Epithelial cell of esophagus (primary cell): ENCODE measurements around the gene MICU1.

Experiments
- DNase-seq: peaks from one replicate; pipeline ENCODE4 v3.0.0; 2010; ENCODE audit warnings: low read depth
- H3K4me3 ChIP-seq: 2 replicates; pipeline ENCODE4 v1.5.1; 2011; ENCODE audit warnings: mild to moderate bottlenecking, low read length, control low read depth
- TF ChIP-seq, protein P1 (sequence below): IDR thresholded peaks from 2 replicates; pipeline ENCODE4 v1.5.1; 2011; ENCODE audit warnings: low read depth, mild to moderate bottlenecking, low read length, control low read depth, inconsistent platforms; ENCODE audit not compliant: insufficient read depth; ENCODE audit errors: missing control alignments

The MICU1 gene

DNA sequence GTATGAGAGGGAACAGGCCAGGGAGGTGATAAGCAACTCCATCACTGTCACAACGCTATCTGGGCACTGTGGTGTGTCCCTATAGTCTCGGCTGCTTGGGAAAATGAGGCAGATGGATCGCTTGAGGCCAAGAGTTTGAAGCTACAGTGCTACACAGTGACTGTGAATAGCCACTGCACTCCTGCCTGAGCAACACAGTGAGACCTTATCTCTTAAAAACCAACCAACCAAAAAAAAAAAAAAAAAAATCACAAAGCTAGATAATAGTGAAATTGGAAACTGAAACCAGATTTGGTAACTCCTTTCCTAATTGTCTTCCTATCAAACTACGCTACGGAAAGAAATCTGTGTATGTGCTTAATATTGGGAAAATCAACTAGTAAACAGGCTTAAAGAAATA is 14.1 kb downstream of the MICU1 start:
- H3K4me3 ChIP-seq, result no peak overlapping the region
- DNase-seq, result no peak
- TF ChIP-seq, protein P1, sequence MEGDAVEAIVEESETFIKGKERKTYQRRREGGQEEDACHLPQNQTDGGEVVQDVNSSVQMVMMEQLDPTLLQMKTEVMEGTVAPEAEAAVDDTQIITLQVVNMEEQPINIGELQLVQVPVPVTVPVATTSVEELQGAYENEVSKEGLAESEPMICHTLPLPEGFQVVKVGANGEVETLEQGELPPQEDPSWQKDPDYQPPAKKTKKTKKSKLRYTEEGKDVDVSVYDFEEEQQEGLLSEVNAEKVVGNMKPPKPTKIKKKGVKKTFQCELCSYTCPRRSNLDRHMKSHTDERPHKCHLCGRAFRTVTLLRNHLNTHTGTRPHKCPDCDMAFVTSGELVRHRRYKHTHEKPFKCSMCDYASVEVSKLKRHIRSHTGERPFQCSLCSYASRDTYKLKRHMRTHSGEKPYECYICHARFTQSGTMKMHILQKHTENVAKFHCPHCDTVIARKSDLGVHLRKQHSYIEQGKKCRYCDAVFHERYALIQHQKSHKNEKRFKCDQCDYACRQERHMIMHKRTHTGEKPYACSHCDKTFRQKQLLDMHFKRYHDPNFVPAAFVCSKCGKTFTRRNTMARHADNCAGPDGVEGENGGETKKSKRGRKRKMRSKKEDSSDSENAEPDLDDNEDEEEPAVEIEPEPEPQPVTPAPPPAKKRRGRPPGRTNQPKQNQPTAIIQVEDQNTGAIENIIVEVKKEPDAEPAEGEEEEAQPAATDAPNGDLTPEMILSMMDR, result no peak

DNA sequence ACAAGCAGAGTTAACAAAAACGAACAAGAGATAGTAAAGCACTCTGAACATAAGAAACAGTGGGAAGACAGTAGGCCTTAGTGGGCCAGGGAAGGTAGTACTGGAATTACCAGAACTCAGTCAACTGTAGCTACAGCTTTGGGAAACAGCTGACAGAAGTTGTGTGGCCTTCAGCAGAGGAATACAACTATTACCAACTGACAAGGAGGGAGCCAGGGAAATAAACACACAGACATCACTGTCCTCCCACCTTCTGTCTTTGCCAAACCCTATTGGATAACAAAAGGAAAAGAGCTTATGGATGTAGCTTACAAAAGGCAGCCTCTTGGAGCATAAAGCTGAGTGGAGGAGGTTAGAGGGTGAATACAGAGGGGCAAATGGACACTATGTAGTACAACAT is 15.4 kb downstream of the MICU1 start:
- H3K4me3 ChIP-seq, result no peak overlapping the region
- no peak for DNase-seq
- TF ChIP-seq, protein P1, result no peak

DNA sequence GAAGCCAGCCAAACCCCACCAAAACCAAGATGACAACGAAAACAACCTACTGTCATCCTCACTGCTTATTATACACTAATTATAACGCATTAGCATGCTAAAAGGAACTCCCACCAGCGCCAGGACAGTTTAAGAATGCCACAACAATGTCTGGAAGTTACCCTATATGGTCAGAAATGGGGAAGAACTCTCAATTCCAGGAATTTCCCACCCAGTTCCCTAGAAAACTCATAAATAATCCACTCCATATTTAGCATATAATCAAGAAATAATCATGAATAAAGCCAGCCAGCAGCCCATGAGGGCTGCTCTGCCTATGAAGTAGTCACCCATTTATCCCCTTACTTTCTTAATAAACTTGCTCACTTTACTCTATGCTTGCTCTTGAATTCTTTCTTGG is 20.8 kb downstream of the MICU1 start:
- H3K4me3 ChIP-seq, result no peak overlapping the region
- no peak for DNase-seq
- TF ChIP-seq, protein P1, result no peak

- TF ChIP-seq, protein P1, result no peak
- DNase-seq, result no peak
- no peak overlapping the region for H3K4me3 ChIP-seq
Measured at GRCh38 chr10:72601144-72601543, 24.7 kb downstream of the MICU1 start.

DNA sequence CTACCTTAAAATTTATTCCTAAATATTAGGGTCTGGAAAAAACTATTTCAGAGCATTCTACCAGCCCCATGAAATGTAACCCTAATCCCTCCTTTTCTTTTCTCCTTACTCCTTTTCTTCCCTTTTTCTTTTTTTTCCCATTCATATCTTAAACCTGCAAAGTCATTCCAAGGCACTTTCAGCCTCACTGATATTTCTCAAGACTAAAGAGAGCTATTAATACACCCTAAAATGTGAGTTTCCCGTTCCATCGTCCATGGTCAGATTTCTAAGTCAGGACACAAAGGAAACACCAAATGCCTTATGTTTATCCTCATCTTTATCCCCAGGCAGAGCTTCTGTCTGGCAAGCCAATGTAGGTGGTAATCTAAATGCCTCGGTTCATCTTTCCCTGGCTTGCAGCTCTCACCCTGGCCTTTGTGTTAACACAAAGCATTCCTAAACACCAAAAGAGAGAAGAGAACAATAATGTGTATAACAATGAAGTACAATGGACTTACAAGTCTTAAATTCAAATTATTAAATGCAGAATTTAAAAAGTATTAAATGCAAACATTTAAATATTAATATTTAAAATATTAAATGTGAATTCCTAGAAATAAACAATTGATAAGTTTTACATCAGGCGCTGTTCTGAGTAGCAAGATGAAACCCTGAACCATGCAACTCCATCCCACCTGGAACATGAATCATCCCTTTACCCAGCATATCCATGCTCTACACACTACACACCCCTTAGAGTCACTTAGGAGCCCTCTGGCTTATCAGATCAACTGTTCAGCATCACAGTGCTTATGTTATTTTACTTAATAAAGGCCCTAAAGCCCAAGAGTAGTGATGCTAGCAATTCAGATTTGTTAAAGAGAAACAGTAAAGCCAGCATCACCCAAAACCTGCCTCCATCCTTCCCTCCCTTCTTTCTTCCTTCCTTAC is 26.8 kb downstream of the MICU1 start:
- no peak for DNase-seq
- no peak overlapping the region for H3K4me3 ChIP-seq
- TF ChIP-seq, protein P1, result no peak

- H3K4me3 ChIP-seq, result no peak overlapping the region
- TF ChIP-seq, protein P1, result no peak
- no peak for DNase-seq
Measured at GRCh38 chr10:72597897-72598296, 28.0 kb downstream of the MICU1 start.

- no peak overlapping the region for H3K4me3 ChIP-seq
- DNase-seq, result no peak
- TF ChIP-seq, protein P1, result no peak
Measured at GRCh38 chr10:72595436-72595835, 30.4 kb downstream of the MICU1 start.
